HEK293T (cell line): ENCODE measurements around the gene SMIM24.
"Not testable (repeated sequence)": the region's sequence is repeated elsewhere in the genome, so short reads cannot be mapped to it uniquely, and the experiment has no call there.

Experiments used
- CTCF ChIA-PET: fragments of 350-600 bp; formaldehyde crosslinking; extraction: SDS; loops from one replicate; lab custom pipeline; 2021; ENCODE audit warnings: antibody characterized with exemption, inconsistent platforms; lab: Yijun Ruan, JAX
- POLR2A ChIA-PET: fragments of 350-600 bp; formaldehyde crosslinking; extraction: SDS; loops from one replicate; lab custom pipeline; 2020; ENCODE audit warnings: antibody characterized with exemption, inconsistent platforms; lab: Yijun Ruan, JAX
- DNase-seq: peaks from one replicate; pipeline ENCODE4 v3.0.0; 2012; ENCODE audit warnings: mixed read lengths; ENCODE audit errors: extremely low spot score
- ARNT ChIP-seq: fragments of 450-650 bp; IDR thresholded peaks from 2 replicates; pipeline ENCODE4 v1.6.1; 2017; ENCODE audit warnings: mild to moderate bottlenecking
- BHLHE40 ChIP-seq: fragments of 450-650 bp; IDR thresholded peaks from 2 replicates; pipeline ENCODE4 v1.6.1; 2016; ENCODE audit warnings: mild to moderate bottlenecking, moderate library complexity, borderline replicate concordance
- CTBP1 ChIP-seq: fragments of 450-650 bp; IDR thresholded peaks from 2 replicates; pipeline ENCODE4 v1.6.1; 2016; ENCODE audit warnings: borderline replicate concordance
- ELF4 ChIP-seq: fragments of 450-650 bp; IDR thresholded peaks from 2 replicates; pipeline ENCODE4 v1.6.1; 2017; ENCODE audit warnings: antibody characterized with exemption
- FOXA1 ChIP-seq: fragments of 450-650 bp; IDR thresholded peaks from 2 replicates; pipeline ENCODE4 v1.6.1; 2016; ENCODE audit warnings: mild to moderate bottlenecking
- FOXK2 ChIP-seq: fragments of 450-650 bp; IDR thresholded peaks from 2 replicates; pipeline ENCODE4 v1.6.1; 2016; ENCODE audit warnings: mild to moderate bottlenecking
- FOXM1 ChIP-seq: fragments of 450-650 bp; IDR thresholded peaks from 2 replicates; pipeline ENCODE4 v1.6.1; 2017; ENCODE audit warnings: mild to moderate bottlenecking, borderline replicate concordance
- HDGF ChIP-seq: fragments of 450-650 bp; IDR thresholded peaks from 2 replicates; pipeline ENCODE4 v1.6.1; 2017; ENCODE audit warnings: antibody characterized with exemption, borderline replicate concordance
- L3MBTL2 ChIP-seq: fragments of 450-650 bp; conservative IDR thresholded peaks from 2 replicates; pipeline ENCODE4 v1.6.1; 2016; ENCODE audit warnings: mild to moderate bottlenecking
- LEF1 ChIP-seq: fragments of 450-650 bp; IDR thresholded peaks from 2 replicates; pipeline ENCODE4 v1.6.1; 2017; ENCODE audit warnings: mild to moderate bottlenecking, borderline replicate concordance
- NFRKB ChIP-seq: fragments of 450-650 bp; IDR thresholded peaks from 2 replicates; pipeline ENCODE4 v1.6.1; 2016; ENCODE audit warnings: mild to moderate bottlenecking, moderate library complexity
- SP1 ChIP-seq: fragments of 450-650 bp; IDR thresholded peaks from 2 replicates; pipeline ENCODE4 v1.6.1; 2017
- SUZ12 ChIP-seq: fragments of 450-650 bp; IDR thresholded peaks from 2 replicates; pipeline ENCODE4 v1.6.1; 2016; ENCODE audit warnings: mild to moderate bottlenecking
- TARDBP ChIP-seq: fragments of 450-650 bp; IDR thresholded peaks from 2 replicates; pipeline ENCODE4 v1.6.1; 2016
- ZNF384 ChIP-seq: fragments of 450-650 bp; IDR thresholded peaks from 2 replicates; pipeline ENCODE4 v1.6.1; 2016
- TF ChIP-seq, protein P1 (sequence below): fragments of 450-650 bp; IDR thresholded peaks from 2 replicates; pipeline ENCODE4 v1.6.1; 2016

Gene SMIM24

GRCh38 chr19:3434630-3435553, 45.4 kb downstream of the SMIM24 start:
- TF ChIP-seq SP1 (no peak), LEF1 (no peak), ARNT (no peak), TARDBP (no peak), FOXA1 (no peak), SUZ12 (peak; percentile 93), BHLHE40 (no peak), ELF4 (peak; percentile 83), FOXK2 (no peak), L3MBTL2 (peak; percentile 86), NFRKB (no peak), ZNF384 (no peak), HDGF (no peak), FOXM1 (no peak), CTBP1 (peak; percentile 63)
- TF ChIP-seq, protein P1, sequence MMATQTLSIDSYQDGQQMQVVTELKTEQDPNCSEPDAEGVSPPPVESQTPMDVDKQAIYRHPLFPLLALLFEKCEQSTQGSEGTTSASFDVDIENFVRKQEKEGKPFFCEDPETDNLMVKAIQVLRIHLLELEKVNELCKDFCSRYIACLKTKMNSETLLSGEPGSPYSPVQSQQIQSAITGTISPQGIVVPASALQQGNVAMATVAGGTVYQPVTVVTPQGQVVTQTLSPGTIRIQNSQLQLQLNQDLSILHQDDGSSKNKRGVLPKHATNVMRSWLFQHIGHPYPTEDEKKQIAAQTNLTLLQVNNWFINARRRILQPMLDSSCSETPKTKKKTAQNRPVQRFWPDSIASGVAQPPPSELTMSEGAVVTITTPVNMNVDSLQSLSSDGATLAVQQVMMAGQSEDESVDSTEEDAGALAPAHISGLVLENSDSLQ: no peak
- ChIA-PET CTCF (no interaction called here), POLR2A (interaction anchor here (1.1 kb wide), 1 partner anchor 82 kb away, joined by 4 read pairs; no protein-coding TSS in a partner anchor)
- peak; percentile 98 for DNase-seq

DNA sequence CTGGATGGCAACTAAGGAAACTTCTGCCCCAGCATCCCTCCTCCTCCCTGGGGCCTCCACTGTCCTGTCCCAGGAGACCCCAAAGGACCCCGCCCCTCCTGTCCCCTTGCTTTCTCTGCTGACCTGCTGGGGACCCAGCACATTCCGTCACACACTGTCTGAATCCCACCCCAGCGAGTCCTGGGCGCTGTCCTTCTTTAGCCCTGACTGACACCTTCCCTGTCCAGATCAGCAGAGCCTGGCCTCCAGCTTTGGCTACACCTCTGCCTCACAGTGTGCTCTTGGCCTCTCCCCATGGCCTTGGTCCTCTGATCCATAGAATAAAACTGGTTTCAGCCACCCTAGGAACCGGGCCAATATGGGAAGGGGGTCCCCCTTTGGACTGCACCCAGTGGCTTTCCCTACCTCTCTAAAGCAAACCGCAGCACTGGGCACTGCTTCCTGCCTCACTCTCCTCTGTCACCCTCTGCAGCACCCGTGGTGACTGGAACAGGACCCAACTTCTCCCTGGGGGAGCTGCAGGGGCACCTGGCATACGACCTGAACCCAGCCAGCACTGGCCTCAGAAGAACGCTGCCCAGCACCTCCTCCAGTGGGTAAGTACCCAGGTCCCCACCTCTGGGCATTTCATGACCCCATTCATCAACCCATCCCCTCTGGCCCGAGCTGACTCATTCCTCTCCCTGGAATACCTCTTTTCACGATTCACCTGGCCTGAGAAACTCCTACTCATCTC, 46.4 kb downstream of the SMIM24 start:
- CTCF ChIA-PET: interaction anchor here (1.2 kb wide), 1 partner anchor 99 kb away, joined by 3 read pairs; no protein-coding TSS in a partner anchor
- POLR2A ChIA-PET: interaction anchor here (1.0 to 1.1 kb wide), 2 partner anchors 12 to 81 kb away, joined by 3 to 4 read pairs; no protein-coding TSS in a partner anchor
- DNase-seq: no peak
- TF ChIP-seq NFRKB (no peak), HDGF (no peak), SUZ12 (no peak), LEF1 (no peak), ZNF384 (no peak), CTBP1 (no peak), ARNT (no peak), BHLHE40 (no peak), FOXM1 (no peak), L3MBTL2 (no peak), SP1 (no peak), FOXA1 (no peak), ELF4 (no peak), TARDBP (no peak), FOXK2 (no peak)
- TF ChIP-seq, protein P1: no peak

GRCh38 chr19:3433313-3433712, 47.0 kb downstream of the SMIM24 start:
- no peak for DNase-seq
- TF ChIP-seq BHLHE40: no peak
- no peak for TF ChIP-seq LEF1
- TF ChIP-seq FOXA1: no peak
- TF ChIP-seq ARNT: no peak
- TF ChIP-seq ELF4: no peak
- CTCF ChIA-PET: interaction anchor here (1.2 kb wide), 1 partner anchor 98 kb away, joined by 3 read pairs; no protein-coding TSS in a partner anchor
- POLR2A ChIA-PET: interaction anchor here (1.0 kb wide), 1 partner anchor 12 kb away, joined by 3 read pairs; no protein-coding TSS in a partner anchor

- ChIA-PET CTCF (interaction anchor here (0.6 kb wide), 1 partner anchor 39 kb away, joined by 3 read pairs; no protein-coding TSS in a partner anchor), POLR2A (no interaction called here)
- TF ChIP-seq TARDBP (no peak), BHLHE40 (no peak), L3MBTL2 (no peak), HDGF (no peak), NFRKB (no peak), SP1 (no peak), CTBP1 (no peak)
- TF ChIP-seq, protein P1: no peak
- no peak for DNase-seq
These were observed 48.4 kb downstream of the SMIM24 start for GRCh38 chr19:3431760-3432397.

DNA sequence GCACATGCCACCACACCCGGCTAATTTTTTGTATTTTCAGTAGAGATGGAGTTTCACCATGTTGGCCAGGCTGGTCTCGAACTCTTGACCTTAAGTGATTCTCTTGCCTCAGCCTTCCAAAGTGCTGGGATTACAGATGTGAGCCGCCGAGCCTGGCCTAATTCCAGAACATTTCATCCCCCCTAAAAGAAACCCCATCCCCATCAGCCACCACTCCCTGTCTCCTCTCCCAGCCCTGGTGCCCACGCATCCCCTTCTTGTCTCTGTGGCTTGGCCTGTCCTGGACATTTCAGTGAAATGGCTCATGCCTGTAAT, 50.0 kb downstream of the SMIM24 start:
- POLR2A ChIA-PET, DNase-seq: not testable (repeated sequence)
- CTCF ChIA-PET: interaction anchor here (0.6 kb wide), 1 partner anchor 36 kb away, joined by 3 read pairs; no protein-coding TSS in a partner anchor

GRCh38 chr19:3426433-3426832, 53.9 kb downstream of the SMIM24 start:
- no peak for DNase-seq
- ChIA-PET POLR2A (no interaction called here), CTCF (no interaction called here)
- TF ChIP-seq NFRKB (no peak), BHLHE40 (no peak), L3MBTL2 (no peak), SP1 (no peak), SUZ12 (no peak)
